ENCODE results near the gene SEC31A. TPM values are rescaled to one million over a fixed set of nuclear protein-coding genes. Genes with fewer than 3 reads are reported as not detected.

Gene SEC31A
- total RNA-seq, 1 experiment from 2014 or later, result 128 TPM

- no peak overlapping the region for H4K91ac ChIP-seq (ENCODE audit: insufficient read length, low read depth, low read length)
- no peak overlapping the region for H3K4me3 Mint-ChIP-seq
- no peak overlapping the region for H3K18ac ChIP-seq (ENCODE audit: insufficient read length, low read depth, low read length)
- no peak overlapping the region for H3K56ac ChIP-seq (ENCODE audit: insufficient read length, low read depth, low read length)
- no peak for TF ChIP-seq CTCF (conservative IDR thresholded peaks at IDR 0.05)
- H3K27ac Mint-ChIP-seq, result no peak overlapping the region
- H3K4ac ChIP-seq (ENCODE audit: low read depth, low read length), result no peak overlapping the region
- H4K8ac ChIP-seq (replicated peaks; ENCODE audit: insufficient read length, low read depth, low read length), result no peak overlapping the region
- no peak overlapping the region for H2BK120ac ChIP-seq (ENCODE audit: low read depth, low read length, poor library complexity, severe bottlenecking)
- no peak overlapping the region for H4K5ac ChIP-seq (ENCODE audit: insufficient read length, low read depth, low read length)
- WGBS (ENCODE audit: extremely low coverage, insufficient read length, low lambda C conversion rate), result no CpG with 5 or more reads among the region's 3 CpGs
- H3K4me1 ChIP-seq (ENCODE audit: insufficient read depth, low read length), result no peaks in the 10 kb centered on the region
- no peak overlapping the region for H2AK5ac ChIP-seq (ENCODE audit: insufficient read length, low read length)
- no peak overlapping the region for H3K27ac ChIP-seq (ENCODE audit: insufficient read length, low read depth, low read length)
- no peaks in the 10 kb centered on the region for H3K27me3 Mint-ChIP-seq (ENCODE audit: low read depth)
- H3K14ac ChIP-seq (ENCODE audit: insufficient read depth, low read length), result no peak overlapping the region
- H2BK12ac ChIP-seq (ENCODE audit: insufficient read length, low read depth, low read length), result no peak overlapping the region
- H3K9me3 ChIP-seq (ENCODE audit: control insufficient read depth, low read depth, low read length), result no peaks in the 10 kb centered on the region
- H3K23me2 ChIP-seq (ENCODE audit: insufficient read length, low read depth, low read length, poor library complexity, severe bottlenecking), result no peaks in the 10 kb centered on the region
- H3K9me3 Mint-ChIP-seq, result no peaks in the 10 kb centered on the region
- no peaks in the 10 kb centered on the region for H3K79me1 ChIP-seq (ENCODE audit: insufficient read depth, low read depth, low read length, poor library complexity, severe bottlenecking)
- H3K4me2 ChIP-seq (ENCODE audit: insufficient read depth, insufficient read length, low read length), result no peak overlapping the region
- peaks cover 31 to 74% (median 72%) of the 10 kb centered on the region in 3 experiments for H3K36me3 Mint-ChIP-seq (ENCODE audit: insufficient read depth in 1 of 3, low read depth in 3 of 3)
- no peaks in the 10 kb centered on the region for H3K27me3 ChIP-seq (ENCODE audit: insufficient read depth, low read length)
- H3K79me2 ChIP-seq (ENCODE audit: insufficient read depth, low read length), result no peaks in the 10 kb centered on the region
- no peak overlapping the region for H3T11ph ChIP-seq (ENCODE audit: low read length)
- H3K23ac ChIP-seq (ENCODE audit: insufficient read length, low read depth, low read length), result no peak overlapping the region
- no peak overlapping the region for H3K9ac ChIP-seq (ENCODE audit: extremely low read depth, insufficient read length, low read length)
- no peaks in the 10 kb centered on the region for H4K20me1 ChIP-seq (ENCODE audit: control insufficient read depth, insufficient read depth, insufficient read length)
- H2BK15ac ChIP-seq (ENCODE audit: low read depth, low read length), result no peak overlapping the region
- no peak overlapping the region for H2AFZ ChIP-seq (ENCODE audit: low read length)
- DNase-seq, result no peak
- no peaks in the 10 kb centered on the region for H3K4me1 Mint-ChIP-seq
- no peak overlapping the region for H2BK5ac ChIP-seq (ENCODE audit: insufficient read length, low read length)
- H2BK20ac ChIP-seq (ENCODE audit: low read depth, low read length, poor library complexity, severe bottlenecking), result no peak overlapping the region
Observed at GRCh38 chr4:82825425-82825824, 65.5 kb downstream of the SEC31A start.

All from H9 (cell line).